Liver (tissue), 3 donors: ENCODE data around the gene BMP10.
A peak's percentile ranks its signal among the peaks of the same experiment; 100 is the strongest.

Experiments used
- FOXA1 ChIP-seq: IDR thresholded peaks from 2 replicates; pipeline ENCODE4 v1.6.1; 2016; ENCODE audit warnings: antibody characterized with exemption
- HNF4A ChIP-seq, 2 donors: conservative IDR thresholded peaks; 2 replicates each; pipeline ENCODE4 v1.6.1; 2016; ENCODE audit warnings: antibody characterized with exemption in 2 of 2, mild to moderate bottlenecking in 2 of 2
- JUND ChIP-seq, 2 donors: IDR thresholded peaks; 2 replicates each; pipeline ENCODE4 v1.6.1; 2016; ENCODE audit warnings: antibody characterized with exemption in 2 of 2
- RAD21 ChIP-seq, 2 donors: IDR thresholded peaks; 2 replicates each; pipeline ENCODE4 v1.6.1; 2016; ENCODE audit warnings: antibody characterized with exemption in 2 of 2, mild to moderate bottlenecking in 2 of 2
- RXRA ChIP-seq, 2 donors: IDR thresholded peaks; 2 replicates each; pipeline ENCODE4 v1.6.1; 2017 to 2018; ENCODE audit warnings: antibody characterized with exemption in 2 of 2, mild to moderate bottlenecking in 1 of 2
- SP1 ChIP-seq: IDR thresholded peaks from 2 replicates; pipeline ENCODE4 v1.6.1; 2018; ENCODE audit warnings: antibody characterized with exemption, mild to moderate bottlenecking
- TAF1 ChIP-seq: conservative IDR thresholded peaks from 2 replicates; pipeline ENCODE4 v1.6.1; 2016; ENCODE audit warnings: antibody characterized with exemption, mild to moderate bottlenecking
- YY1 ChIP-seq: IDR thresholded peaks from 2 replicates; pipeline ENCODE4 v1.6.1; 2016; ENCODE audit warnings: antibody characterized with exemption, mild to moderate bottlenecking
- TF ChIP-seq, protein P1 (sequence below): fragments of 150-350 bp; IDR thresholded peaks from 2 replicates; pipeline ENCODE4 v1.5.1; 2017; ENCODE audit warnings: improper control_type of control experiment, low read depth, low read length; ENCODE audit not compliant: missing input control
- TF ChIP-seq, protein P2 (sequence below): IDR thresholded peaks from 2 replicates; pipeline ENCODE4 v1.6.1; 2016; ENCODE audit warnings: antibody characterized with exemption
- TF ChIP-seq, protein P3 (sequence below): IDR thresholded peaks from 2 replicates; pipeline ENCODE4 v1.6.1; 2016; ENCODE audit warnings: antibody characterized with exemption
- TF ChIP-seq, protein P4 (sequence below): IDR thresholded peaks from 2 replicates; pipeline ENCODE4 v1.6.1; 2016; ENCODE audit warnings: antibody characterized with exemption, mild to moderate bottlenecking
- TF ChIP-seq, protein P5 (sequence below): IDR thresholded peaks from 2 replicates; pipeline ENCODE4 v1.6.1; 2016; ENCODE audit warnings: antibody characterized with exemption
- donor health status: healthy.
- donor health status: healthy.

DNA sequence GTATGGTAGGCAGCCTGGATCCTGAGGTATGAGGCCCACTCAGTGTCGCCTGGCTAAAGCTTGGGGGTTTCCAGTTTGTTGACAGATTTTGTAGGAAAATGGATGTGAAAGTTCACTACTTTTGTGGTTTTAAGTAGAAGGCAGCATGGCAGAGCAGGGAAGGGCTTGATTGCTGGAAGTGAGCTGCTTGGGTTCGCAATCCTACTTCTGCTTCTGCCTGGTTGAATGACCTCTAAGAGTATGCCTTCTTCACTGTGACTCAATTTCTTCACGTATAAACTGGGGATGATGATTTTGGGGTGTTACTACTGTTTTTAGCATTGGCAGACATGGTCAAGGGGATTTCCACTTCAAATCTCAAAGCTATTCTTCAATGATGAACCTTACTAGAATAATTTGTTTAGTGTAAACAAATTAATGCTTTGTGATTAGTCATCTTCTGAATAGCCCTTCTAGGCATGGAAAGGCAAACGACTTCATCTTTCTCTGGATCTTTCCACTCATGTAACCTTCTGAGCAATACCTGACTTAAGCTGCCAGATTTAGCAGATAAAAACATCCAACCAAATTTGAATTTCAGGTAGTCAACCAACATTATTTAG is 13.2 kb downstream of the BMP10 start:
- TF ChIP-seq, protein P1, sequence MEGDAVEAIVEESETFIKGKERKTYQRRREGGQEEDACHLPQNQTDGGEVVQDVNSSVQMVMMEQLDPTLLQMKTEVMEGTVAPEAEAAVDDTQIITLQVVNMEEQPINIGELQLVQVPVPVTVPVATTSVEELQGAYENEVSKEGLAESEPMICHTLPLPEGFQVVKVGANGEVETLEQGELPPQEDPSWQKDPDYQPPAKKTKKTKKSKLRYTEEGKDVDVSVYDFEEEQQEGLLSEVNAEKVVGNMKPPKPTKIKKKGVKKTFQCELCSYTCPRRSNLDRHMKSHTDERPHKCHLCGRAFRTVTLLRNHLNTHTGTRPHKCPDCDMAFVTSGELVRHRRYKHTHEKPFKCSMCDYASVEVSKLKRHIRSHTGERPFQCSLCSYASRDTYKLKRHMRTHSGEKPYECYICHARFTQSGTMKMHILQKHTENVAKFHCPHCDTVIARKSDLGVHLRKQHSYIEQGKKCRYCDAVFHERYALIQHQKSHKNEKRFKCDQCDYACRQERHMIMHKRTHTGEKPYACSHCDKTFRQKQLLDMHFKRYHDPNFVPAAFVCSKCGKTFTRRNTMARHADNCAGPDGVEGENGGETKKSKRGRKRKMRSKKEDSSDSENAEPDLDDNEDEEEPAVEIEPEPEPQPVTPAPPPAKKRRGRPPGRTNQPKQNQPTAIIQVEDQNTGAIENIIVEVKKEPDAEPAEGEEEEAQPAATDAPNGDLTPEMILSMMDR, result no peak
- TF ChIP-seq, protein P2, sequence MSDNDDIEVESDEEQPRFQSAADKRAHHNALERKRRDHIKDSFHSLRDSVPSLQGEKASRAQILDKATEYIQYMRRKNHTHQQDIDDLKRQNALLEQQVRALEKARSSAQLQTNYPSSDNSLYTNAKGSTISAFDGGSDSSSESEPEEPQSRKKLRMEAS, result no peak
- TF ChIP-seq, protein P3, sequence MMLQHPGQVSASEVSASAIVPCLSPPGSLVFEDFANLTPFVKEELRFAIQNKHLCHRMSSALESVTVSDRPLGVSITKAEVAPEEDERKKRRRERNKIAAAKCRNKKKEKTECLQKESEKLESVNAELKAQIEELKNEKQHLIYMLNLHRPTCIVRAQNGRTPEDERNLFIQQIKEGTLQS, result no peak
- no peak for TF ChIP-seq HNF4A (conservative IDR thresholded peaks at IDR 0.05)
- TF ChIP-seq RAD21 (IDR thresholded peaks at IDR 0.05), result no peak
- no peak for TF ChIP-seq YY1
- TF ChIP-seq, protein P4, sequence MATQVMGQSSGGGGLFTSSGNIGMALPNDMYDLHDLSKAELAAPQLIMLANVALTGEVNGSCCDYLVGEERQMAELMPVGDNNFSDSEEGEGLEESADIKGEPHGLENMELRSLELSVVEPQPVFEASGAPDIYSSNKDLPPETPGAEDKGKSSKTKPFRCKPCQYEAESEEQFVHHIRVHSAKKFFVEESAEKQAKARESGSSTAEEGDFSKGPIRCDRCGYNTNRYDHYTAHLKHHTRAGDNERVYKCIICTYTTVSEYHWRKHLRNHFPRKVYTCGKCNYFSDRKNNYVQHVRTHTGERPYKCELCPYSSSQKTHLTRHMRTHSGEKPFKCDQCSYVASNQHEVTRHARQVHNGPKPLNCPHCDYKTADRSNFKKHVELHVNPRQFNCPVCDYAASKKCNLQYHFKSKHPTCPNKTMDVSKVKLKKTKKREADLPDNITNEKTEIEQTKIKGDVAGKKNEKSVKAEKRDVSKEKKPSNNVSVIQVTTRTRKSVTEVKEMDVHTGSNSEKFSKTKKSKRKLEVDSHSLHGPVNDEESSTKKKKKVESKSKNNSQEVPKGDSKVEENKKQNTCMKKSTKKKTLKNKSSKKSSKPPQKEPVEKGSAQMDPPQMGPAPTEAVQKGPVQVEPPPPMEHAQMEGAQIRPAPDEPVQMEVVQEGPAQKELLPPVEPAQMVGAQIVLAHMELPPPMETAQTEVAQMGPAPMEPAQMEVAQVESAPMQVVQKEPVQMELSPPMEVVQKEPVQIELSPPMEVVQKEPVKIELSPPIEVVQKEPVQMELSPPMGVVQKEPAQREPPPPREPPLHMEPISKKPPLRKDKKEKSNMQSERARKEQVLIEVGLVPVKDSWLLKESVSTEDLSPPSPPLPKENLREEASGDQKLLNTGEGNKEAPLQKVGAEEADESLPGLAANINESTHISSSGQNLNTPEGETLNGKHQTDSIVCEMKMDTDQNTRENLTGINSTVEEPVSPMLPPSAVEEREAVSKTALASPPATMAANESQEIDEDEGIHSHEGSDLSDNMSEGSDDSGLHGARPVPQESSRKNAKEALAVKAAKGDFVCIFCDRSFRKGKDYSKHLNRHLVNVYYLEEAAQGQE, result no peak
- no peak for TF ChIP-seq TAF1
- TF ChIP-seq, protein P5, sequence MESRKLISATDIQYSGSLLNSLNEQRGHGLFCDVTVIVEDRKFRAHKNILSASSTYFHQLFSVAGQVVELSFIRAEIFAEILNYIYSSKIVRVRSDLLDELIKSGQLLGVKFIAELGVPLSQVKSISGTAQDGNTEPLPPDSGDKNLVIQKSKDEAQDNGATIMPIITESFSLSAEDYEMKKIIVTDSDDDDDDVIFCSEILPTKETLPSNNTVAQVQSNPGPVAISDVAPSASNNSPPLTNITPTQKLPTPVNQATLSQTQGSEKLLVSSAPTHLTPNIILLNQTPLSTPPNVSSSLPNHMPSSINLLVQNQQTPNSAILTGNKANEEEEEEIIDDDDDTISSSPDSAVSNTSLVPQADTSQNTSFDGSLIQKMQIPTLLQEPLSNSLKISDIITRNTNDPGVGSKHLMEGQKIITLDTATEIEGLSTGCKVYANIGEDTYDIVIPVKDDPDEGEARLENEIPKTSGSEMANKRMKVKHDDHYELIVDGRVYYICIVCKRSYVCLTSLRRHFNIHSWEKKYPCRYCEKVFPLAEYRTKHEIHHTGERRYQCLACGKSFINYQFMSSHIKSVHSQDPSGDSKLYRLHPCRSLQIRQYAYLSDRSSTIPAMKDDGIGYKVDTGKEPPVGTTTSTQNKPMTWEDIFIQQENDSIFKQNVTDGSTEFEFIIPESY, result no peak
- TF ChIP-seq JUND (IDR thresholded peaks at IDR 0.05), result no peak
- TF ChIP-seq RXRA (IDR thresholded peaks at IDR 0.05), result peak in 1 of 2 donors; percentile 19
- TF ChIP-seq FOXA1, result no peak
- no peak for TF ChIP-seq SP1
